Hepatocyte (in vitro differentiated cells): ENCODE measurements around the gene CFLAR. TPM values are rescaled to one million over a fixed set of nuclear protein-coding genes. Genes with fewer than 3 reads are reported as not detected.

Source experiments
- DNase-seq: peaks from one replicate; pipeline ENCODE4 v3.0.0-alpha.2; 2016; ENCODE audit warnings: low spot score
- H2AFZ ChIP-seq: fragments of 200-600 bp; sonication (generic); 2 replicates; pipeline ENCODE4 v1.6.0; 2016; ENCODE audit warnings: antibody characterized with exemption, mild to moderate bottlenecking
- H3K27ac ChIP-seq: fragments of 200-600 bp; sonication (generic); 2 replicates; pipeline ENCODE4 v1.5.1; 2016; ENCODE audit warnings: mild to moderate bottlenecking
- H3K27me3 ChIP-seq: fragments of 200-600 bp; sonication (generic); 2 replicates; pipeline ENCODE4 v1.6.1; 2016
- H3K36me3 ChIP-seq: fragments of 200-600 bp; sonication (generic); replicated peaks from 2 replicates; pipeline ENCODE4 v1.5.1; 2016; ENCODE audit warnings: low read depth; ENCODE audit not compliant: insufficient read depth
- H3K4me1 ChIP-seq: fragments of 200-600 bp; sonication (generic); 2 replicates; pipeline ENCODE4 v1.5.1; 2016; ENCODE audit warnings: mild to moderate bottlenecking, moderate library complexity; ENCODE audit not compliant: insufficient read depth
- H3K4me2 ChIP-seq: fragments of 200-600 bp; sonication (generic); 2 replicates; pipeline ENCODE4 v1.6.0; 2016
- H3K4me3 ChIP-seq: fragments of 200-600 bp; sonication (generic); 2 replicates; pipeline ENCODE4 v1.5.1; 2016; ENCODE audit warnings: mild to moderate bottlenecking
- H3K79me2 ChIP-seq: fragments of 200-600 bp; sonication (generic); 2 replicates; pipeline ENCODE4 v1.6.0; 2017; ENCODE audit warnings: mild to moderate bottlenecking
- H3K9me2 ChIP-seq: fragments of 200-600 bp; sonication (generic); replicated peaks from 2 replicates; pipeline ENCODE4 v1.6.0; 2017; ENCODE audit warnings: mild to moderate bottlenecking; ENCODE audit not compliant: insufficient read depth
- H3K9me3 ChIP-seq: fragments of 200-600 bp; sonication (generic); 2 replicates; pipeline ENCODE4 v1.5.1; 2016; ENCODE audit warnings: low read depth, mild to moderate bottlenecking
- H4K20me1 ChIP-seq: fragments of 200-600 bp; sonication (generic); 2 replicates; pipeline ENCODE4 v1.6.0; 2016; ENCODE audit warnings: mild to moderate bottlenecking; ENCODE audit not compliant: insufficient read depth, poor library complexity, severe bottlenecking
- CTCF ChIP-seq: fragments of 200-600 bp; sonication (generic); IDR thresholded peaks from 2 replicates; pipeline ENCODE4 v1.5.1; 2016; ENCODE audit warnings: antibody characterized with exemption, mild to moderate bottlenecking; ENCODE audit not compliant: poor library complexity
- EZH2 ChIP-seq: fragments of 200-600 bp; sonication (generic); IDR thresholded peaks from 2 replicates; pipeline ENCODE4 v1.6.1; 2016; ENCODE audit warnings: antibody characterized with exemption, mild to moderate bottlenecking, borderline replicate concordance
- EZH2phosphoT487 ChIP-seq: fragments of 200-600 bp; sonication (generic); IDR thresholded peaks from one replicate; pipeline ENCODE4 v1.6.1; 2018; ENCODE audit warnings: antibody characterized with exemption, mild to moderate bottlenecking, low read depth, moderate library complexity; ENCODE audit not compliant: unreplicated experiment, severe bottlenecking
- WGBS: methylation state at CpG from one replicate; pipeline ENCODE4 v1.1.6; 2016; ENCODE audit warnings: low lambda C conversion rate; ENCODE audit errors: missing lambda C conversion rate; 5-methylcytosine and 5-hydroxymethylcytosine counted together
- polyA plus RNA-seq: library from polyadenylated mRNA; unstranded; fragments of >200 nt; fragmentation: Nextera tagmentation; extraction: Ambion mirVana; gene quantifications from 2 replicates; pipeline ENCODE4 v1.2.1, GENCODE V29; 2016
- total RNA-seq: library from RNA; depleted of rRNA; stranded (reverse); fragments of >200 nt; gene quantifications from 2 replicates; pipeline ENCODE4 v1.2.3, GENCODE V29; 2014

CFLAR gene
- total and polyA plus RNA-seq, 2 experiments from 2014 or later = 46.0 to 65.9 TPM

GRCh38 chr2:201172279-201172678, 56.3 kb downstream of the CFLAR start:
- TF ChIP-seq EZH2phosphoT487 (no peak), CTCF (no peak), EZH2 (no peak)
- Histone ChIP-seq H2AFZ (no peak overlapping the region), H3K4me3 (no peak overlapping the region), H3K4me2 (no peak overlapping the region), H3K4me1 (no peaks in the 10 kb centered on the region), H3K79me2 (no peaks in the 10 kb centered on the region), H3K36me3 (no peaks in the 10 kb centered on the region), H3K27ac (no peak overlapping the region), H3K27me3 (no peaks in the 10 kb centered on the region), H3K9me2 (no peaks in the 10 kb centered on the region), H4K20me1 (no peaks in the 10 kb centered on the region), H3K9me3 (no peaks in the 10 kb centered on the region)
- DNase-seq = no peak
- 83% methylated on average over 2 of the region's 2 CpGs for WGBS

- no peaks in the 10 kb centered on the region for H3K4me1 ChIP-seq
- no peak overlapping the region for H3K4me2 ChIP-seq
- no peaks in the 10 kb centered on the region for H3K9me2 ChIP-seq
- no peak overlapping the region for H2AFZ ChIP-seq
- no peak overlapping the region for H3K4me3 ChIP-seq
- DNase-seq = no peak
- H3K27me3 ChIP-seq = no peaks in the 10 kb centered on the region
- H3K9me3 ChIP-seq = no peaks in the 10 kb centered on the region
- no peaks in the 10 kb centered on the region for H3K79me2 ChIP-seq
- WGBS = 55% methylated on average over 1 of the region's 1 CpG
- H4K20me1 ChIP-seq = no peaks in the 10 kb centered on the region
- H3K36me3 ChIP-seq = no peaks in the 10 kb centered on the region
- H3K27ac ChIP-seq = no peak overlapping the region
- no peak for TF ChIP-seq CTCF
- no peak for TF ChIP-seq EZH2phosphoT487
- no peak for TF ChIP-seq EZH2
Measured at GRCh38 chr2:201174687-201175086, 58.7 kb downstream of the CFLAR start.

- Histone ChIP-seq H3K9me3 (no peaks in the 10 kb centered on the region), H4K20me1 (no peaks in the 10 kb centered on the region), H3K36me3 (no peaks in the 10 kb centered on the region), H2AFZ (no peak overlapping the region), H3K27ac (no peak overlapping the region), H3K9me2 (no peaks in the 10 kb centered on the region), H3K4me2 (no peak overlapping the region), H3K79me2 (no peaks in the 10 kb centered on the region), H3K4me1 (no peaks in the 10 kb centered on the region), H3K27me3 (no peaks in the 10 kb centered on the region), H3K4me3 (no peak overlapping the region)
- no peak for TF ChIP-seq EZH2phosphoT487
- no peak for TF ChIP-seq CTCF
- no peak for TF ChIP-seq EZH2
- WGBS = 78% methylated on average over 5 of the region's 6 CpGs
- no peak for DNase-seq
Measured at GRCh38 chr2:201176081-201176481, 60.1 kb downstream of the CFLAR start.

GRCh38 chr2:201180010-201180409, 64.0 kb downstream of the CFLAR start:
- Histone ChIP-seq H2AFZ (no peak overlapping the region), H3K36me3 (no peaks in the 10 kb centered on the region), H3K4me2 (no peak overlapping the region), H3K27ac (no peak overlapping the region), H3K27me3 (no peaks in the 10 kb centered on the region), H3K4me1 (no peaks in the 10 kb centered on the region), H4K20me1 (no peaks in the 10 kb centered on the region), H3K9me3 (no peaks in the 10 kb centered on the region), H3K9me2 (no peaks in the 10 kb centered on the region), H3K4me3 (no peak overlapping the region), H3K79me2 (peaks cover 13% of the 10 kb centered on the region)
- no peak for TF ChIP-seq EZH2
- no peak for TF ChIP-seq CTCF
- TF ChIP-seq EZH2phosphoT487 = no peak
- DNase-seq = no peak
- 92% methylated on average over 3 of the region's 3 CpGs for WGBS
